C4-2B (cell line): ENCODE measurements around the gene IPO9.

Source experiments
- ZFX ChIP-seq: fragments of 450-650 bp; IDR thresholded peaks from 2 replicates; pipeline ENCODE4 v1.6.1; 2017
- TF ChIP-seq, protein P1 (sequence below): fragments of 450-650 bp; conservative IDR thresholded peaks from 2 replicates; pipeline ENCODE4 v1.5.1; 2017; ENCODE audit warnings: mild to moderate bottlenecking

- TF ChIP-seq, protein P1, sequence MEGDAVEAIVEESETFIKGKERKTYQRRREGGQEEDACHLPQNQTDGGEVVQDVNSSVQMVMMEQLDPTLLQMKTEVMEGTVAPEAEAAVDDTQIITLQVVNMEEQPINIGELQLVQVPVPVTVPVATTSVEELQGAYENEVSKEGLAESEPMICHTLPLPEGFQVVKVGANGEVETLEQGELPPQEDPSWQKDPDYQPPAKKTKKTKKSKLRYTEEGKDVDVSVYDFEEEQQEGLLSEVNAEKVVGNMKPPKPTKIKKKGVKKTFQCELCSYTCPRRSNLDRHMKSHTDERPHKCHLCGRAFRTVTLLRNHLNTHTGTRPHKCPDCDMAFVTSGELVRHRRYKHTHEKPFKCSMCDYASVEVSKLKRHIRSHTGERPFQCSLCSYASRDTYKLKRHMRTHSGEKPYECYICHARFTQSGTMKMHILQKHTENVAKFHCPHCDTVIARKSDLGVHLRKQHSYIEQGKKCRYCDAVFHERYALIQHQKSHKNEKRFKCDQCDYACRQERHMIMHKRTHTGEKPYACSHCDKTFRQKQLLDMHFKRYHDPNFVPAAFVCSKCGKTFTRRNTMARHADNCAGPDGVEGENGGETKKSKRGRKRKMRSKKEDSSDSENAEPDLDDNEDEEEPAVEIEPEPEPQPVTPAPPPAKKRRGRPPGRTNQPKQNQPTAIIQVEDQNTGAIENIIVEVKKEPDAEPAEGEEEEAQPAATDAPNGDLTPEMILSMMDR = peak; percentile 98
- TF ChIP-seq ZFX = no peak
Observed at GRCh38 chr1:201792534-201793305, 36.2 kb upstream of the IPO9 start.
